Duodenal mucosa (tissue), 2 donors: ENCODE data around the gene ATM.
"Not testable (repeated sequence)": the region's sequence is repeated elsewhere in the genome, so short reads cannot be mapped to it uniquely, and the experiment has no call there.

Experiments
- H3K27ac ChIP-seq: one replicate; pipeline ENCODE4 v1.7.0; 2013; ENCODE audit warnings: low read depth, low read length
- H3K27me3 ChIP-seq, 2 donors: one replicate each; pipeline ENCODE4 v1.7.0; 2013; ENCODE audit warnings: low read length in 2 of 2, control low read depth in 1 of 2; ENCODE audit not compliant: insufficient read depth in 2 of 2, control insufficient read depth in 1 of 2
- H3K36me3 ChIP-seq, 2 donors: one replicate each; pipeline ENCODE4 v1.7.0; 2013; ENCODE audit warnings: low read length in 2 of 2, control low read depth in 1 of 2; ENCODE audit not compliant: insufficient read depth in 2 of 2, control insufficient read depth in 1 of 2
- H3K4me1 ChIP-seq, 2 donors: one replicate each; pipeline ENCODE4 v1.7.0; 2013; ENCODE audit warnings: low read length in 2 of 2, control low read depth in 1 of 2; ENCODE audit not compliant: insufficient read depth in 2 of 2, control insufficient read depth in 1 of 2
- H3K4me3 ChIP-seq, 2 donors: one replicate each; pipeline ENCODE4 v1.7.0; 2013; ENCODE audit warnings: low read length in 2 of 2, low read depth in 1 of 2
- H3K9ac ChIP-seq, 2 donors: one replicate each; pipeline ENCODE4 v1.7.0; 2013; ENCODE audit warnings: low read length in 2 of 2, low read depth in 1 of 2
- H3K9me3 ChIP-seq, 2 donors: one replicate each; pipeline ENCODE4 v1.7.0; 2013; ENCODE audit warnings: low read length in 2 of 2, control low read depth in 1 of 2; ENCODE audit not compliant: control insufficient read depth in 1 of 2

Gene ATM

DNA sequence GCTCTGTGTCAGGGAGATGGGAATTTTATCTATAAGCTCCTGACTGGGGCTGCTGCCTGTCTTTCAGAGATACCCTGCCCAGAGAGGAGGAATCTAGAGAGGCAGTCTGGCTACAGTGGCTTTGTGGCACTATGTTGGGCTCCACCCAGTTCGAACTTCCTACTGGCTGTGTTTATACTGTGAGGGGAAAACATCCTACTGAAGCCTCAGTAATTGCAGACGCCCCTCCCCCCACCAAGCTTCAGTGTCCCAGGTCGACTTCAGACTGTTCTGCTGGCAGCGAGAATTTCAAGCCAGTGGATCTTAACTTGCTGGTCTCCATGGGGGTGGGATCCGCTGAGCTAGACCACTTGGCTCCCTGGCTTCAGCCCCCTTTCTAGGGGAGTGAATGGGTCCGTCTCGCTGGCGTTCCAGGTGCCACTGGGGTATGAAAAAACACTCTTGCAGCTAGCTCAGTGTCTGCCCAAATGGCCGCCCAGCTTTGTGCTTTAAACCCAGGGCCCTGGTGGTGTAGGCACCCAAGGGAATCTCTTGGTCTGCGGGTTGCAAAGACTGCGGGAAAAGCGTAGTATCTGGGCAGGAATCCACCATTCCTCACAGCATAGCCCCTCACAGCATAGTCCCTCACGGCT, 54.2 kb downstream of the ATM start:
- peaks cover 6 to 34% of the 10 kb centered on the region in 2 donors for H3K36me3 ChIP-seq
- H3K4me3 ChIP-seq, H3K4me1 ChIP-seq, H3K9me3 ChIP-seq, H3K27me3 ChIP-seq, H3K27ac ChIP-seq, H3K9ac ChIP-seq: not testable (repeated sequence)

DNA sequence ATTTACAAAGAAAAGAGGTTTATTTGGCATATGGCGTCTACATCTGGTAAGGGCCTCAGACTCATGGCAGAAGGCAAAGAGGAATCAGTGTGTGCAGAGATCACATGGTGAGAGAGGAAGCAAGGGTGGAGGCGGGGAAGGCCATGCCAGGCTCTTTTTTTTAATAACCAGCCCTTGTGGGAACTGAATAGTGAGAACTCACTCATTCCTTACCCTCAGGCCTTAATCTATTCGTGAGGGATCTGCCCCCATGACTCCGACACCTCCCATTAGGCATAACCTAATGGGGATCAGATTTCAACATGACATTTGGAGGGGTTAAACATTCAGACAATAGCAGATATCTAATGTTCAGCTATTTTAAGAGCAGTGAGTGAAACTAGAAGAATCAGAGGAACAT, 55.7 kb downstream of the ATM start:
- Histone ChIP-seq H3K27ac (no peak overlapping the region), H3K36me3 (peaks cover 3 to 33% of the 10 kb centered on the region in 2 donors), H3K27me3 (no peaks in the 10 kb centered on the region), H3K4me3 (no peak overlapping the region), H3K4me1 (no peaks in the 10 kb centered on the region), H3K9me3 (no peaks in the 10 kb centered on the region), H3K9ac (no peak overlapping the region)

DNA sequence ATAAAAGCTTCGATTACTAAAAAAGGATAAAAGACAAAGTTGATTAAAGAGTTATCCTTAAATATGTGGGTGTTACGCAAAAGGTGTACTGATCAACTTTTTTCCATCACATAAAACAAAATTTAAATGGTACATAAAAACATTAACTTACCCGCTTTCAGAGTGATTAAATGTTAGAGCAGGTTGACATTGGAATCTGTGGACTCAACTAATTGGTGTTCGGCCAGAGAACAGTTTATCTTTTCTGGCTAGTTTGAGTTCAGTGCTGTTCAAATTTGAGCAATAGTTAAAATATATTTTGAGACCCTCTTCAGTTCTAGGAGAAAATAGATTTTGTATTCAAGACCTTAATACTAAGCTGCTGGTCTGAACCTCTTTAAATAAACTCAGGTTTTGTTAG, 56.1 kb downstream of the ATM start:
- Histone ChIP-seq H3K4me3 (no peak overlapping the region), H3K27ac (no peak overlapping the region), H3K36me3 (peaks cover 3 to 32% of the 10 kb centered on the region in 2 donors), H3K4me1 (no peaks in the 10 kb centered on the region), H3K9me3 (no peaks in the 10 kb centered on the region), H3K9ac (no peak overlapping the region), H3K27me3 (no peaks in the 10 kb centered on the region)

DNA sequence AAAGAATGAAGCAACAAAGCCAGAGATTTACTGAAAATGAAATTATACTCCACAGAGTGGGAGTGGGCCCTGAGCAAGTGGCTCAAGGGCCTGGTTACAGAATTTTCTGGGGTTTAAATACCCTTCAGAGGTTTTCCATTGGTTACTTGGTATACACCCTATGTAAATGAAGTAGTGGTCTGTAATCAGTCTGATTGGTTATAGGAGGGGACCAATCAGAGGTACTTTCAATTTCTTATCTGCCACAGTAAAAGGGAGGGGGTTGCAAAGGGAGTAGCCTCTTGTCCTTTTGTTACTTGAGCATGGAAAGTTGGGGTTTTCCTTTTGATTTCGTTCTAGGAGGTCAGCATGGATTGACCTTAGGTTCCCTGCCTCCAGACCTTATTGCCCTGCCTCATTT, 63.5 kb downstream of the ATM start:
- Histone ChIP-seq H3K36me3 (peaks cover 6 to 28% of the 10 kb centered on the region in 2 donors), H3K27ac (no peak overlapping the region), H3K4me1 (no peaks in the 10 kb centered on the region), H3K27me3 (no peaks in the 10 kb centered on the region), H3K9me3 (no peaks in the 10 kb centered on the region), H3K4me3 (no peak overlapping the region), H3K9ac (no peak overlapping the region)

DNA sequence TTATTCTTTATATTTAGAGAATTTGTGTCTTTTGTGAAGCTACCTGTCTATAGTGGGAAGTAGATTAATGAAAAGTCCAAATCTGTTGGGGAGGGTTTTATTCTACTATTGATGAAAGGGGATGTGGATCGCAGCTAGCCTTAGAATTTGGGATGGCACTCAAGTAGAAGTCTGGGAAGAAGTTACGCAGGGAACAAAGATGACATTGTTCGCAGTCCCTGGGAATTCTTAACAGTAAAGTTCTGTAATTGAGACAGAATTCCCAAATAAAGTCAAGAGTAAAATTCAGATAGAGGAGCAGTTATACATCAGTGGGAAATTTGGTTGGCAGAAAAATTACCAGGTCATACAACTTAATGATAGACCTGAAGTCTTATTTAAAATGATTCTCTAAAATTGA, 64.1 kb downstream of the ATM start:
- peaks cover 11 to 34% of the 10 kb centered on the region in 2 donors for H3K36me3 ChIP-seq
- H3K27ac ChIP-seq, result no peak overlapping the region

DNA sequence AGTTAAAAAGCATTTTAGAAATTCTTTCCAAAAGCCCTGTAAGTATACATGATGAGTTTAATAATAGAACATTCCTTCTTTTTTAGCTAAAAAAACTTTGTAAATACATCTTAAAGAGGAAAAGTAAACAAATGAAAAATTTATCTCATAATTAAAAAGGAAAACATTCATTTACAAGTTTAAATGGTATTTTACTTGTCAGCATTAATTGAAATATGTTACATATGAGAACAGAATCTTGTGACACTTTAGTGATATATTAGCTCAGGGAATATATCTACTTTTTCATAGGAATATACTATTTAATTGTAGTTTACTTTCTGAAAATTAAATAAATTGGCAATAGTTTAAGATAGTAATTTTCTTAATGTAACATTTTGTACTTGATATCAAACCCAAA, 66.2 kb downstream of the ATM start:
- H3K27ac ChIP-seq, H3K9ac ChIP-seq: not testable (repeated sequence)
- H3K36me3 ChIP-seq, result peaks cover 8 to 32% of the 10 kb centered on the region in 2 donors

More for the DNA sequence above, 64.1 kb downstream of the ATM start:
- Histone ChIP-seq H3K9me3 (no peaks in the 10 kb centered on the region), H3K4me1 (no peaks in the 10 kb centered on the region), H3K9ac (no peak overlapping the region), H3K27me3 (no peaks in the 10 kb centered on the region), H3K4me3 (no peak overlapping the region)

DNA sequence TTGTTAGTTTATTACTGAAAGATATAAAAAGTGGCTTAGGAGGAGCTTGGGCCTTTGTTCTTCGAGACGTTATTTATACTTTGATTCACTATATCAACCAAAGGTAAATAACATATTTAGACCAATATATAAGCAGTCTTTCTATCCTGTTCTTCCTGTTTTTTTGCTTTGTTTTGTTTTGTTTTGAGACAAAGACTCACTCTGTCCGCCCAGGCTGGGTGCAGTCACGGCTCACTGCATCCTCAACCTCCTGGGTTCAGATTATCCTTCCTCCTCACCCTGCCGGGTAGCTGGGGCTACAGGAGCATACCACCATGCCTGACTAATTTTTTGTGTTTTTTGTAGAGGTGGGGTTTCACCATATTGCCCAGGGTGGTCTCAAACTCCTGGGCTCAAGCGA, 66.8 kb downstream of the ATM start:
- Histone ChIP-seq H3K27ac (no peak overlapping the region), H3K4me1 (no peaks in the 10 kb centered on the region), H3K27me3 (no peaks in the 10 kb centered on the region), H3K4me3 (no peak overlapping the region), H3K9ac (no peak overlapping the region), H3K36me3 (peaks cover 5 to 27% of the 10 kb centered on the region in 2 donors), H3K9me3 (no peaks in the 10 kb centered on the region)

More for the DNA sequence above, 66.2 kb downstream of the ATM start:
- not testable (repeated sequence) for H3K9me3 ChIP-seq, H3K4me3 ChIP-seq, H3K4me1 ChIP-seq, H3K27me3 ChIP-seq

DNA sequence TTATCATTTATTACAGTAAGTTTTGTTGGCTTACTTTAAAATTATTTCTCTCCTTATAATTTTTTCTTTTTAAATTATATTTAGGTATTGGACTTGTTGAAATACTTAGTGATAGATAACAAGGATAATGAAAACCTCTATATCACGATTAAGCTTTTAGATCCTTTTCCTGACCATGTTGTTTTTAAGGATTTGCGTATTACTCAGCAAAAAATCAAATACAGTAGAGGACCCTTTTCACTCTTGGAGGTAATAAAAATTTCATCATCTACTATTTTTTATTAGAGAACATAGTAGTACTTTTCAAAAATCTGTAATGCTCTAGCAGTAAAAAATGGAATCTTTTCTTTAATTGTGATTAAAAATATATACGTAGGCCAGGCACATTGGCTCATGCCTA, 70.4 kb downstream of the ATM start:
- Histone ChIP-seq H3K9me3 (no peaks in the 10 kb centered on the region), H3K27me3 (no peaks in the 10 kb centered on the region), H3K36me3 (peaks cover 5 to 28% of the 10 kb centered on the region in 2 donors), H3K4me3 (no peak overlapping the region), H3K9ac (no peak overlapping the region), H3K27ac (no peak overlapping the region), H3K4me1 (no peaks in the 10 kb centered on the region)

DNA sequence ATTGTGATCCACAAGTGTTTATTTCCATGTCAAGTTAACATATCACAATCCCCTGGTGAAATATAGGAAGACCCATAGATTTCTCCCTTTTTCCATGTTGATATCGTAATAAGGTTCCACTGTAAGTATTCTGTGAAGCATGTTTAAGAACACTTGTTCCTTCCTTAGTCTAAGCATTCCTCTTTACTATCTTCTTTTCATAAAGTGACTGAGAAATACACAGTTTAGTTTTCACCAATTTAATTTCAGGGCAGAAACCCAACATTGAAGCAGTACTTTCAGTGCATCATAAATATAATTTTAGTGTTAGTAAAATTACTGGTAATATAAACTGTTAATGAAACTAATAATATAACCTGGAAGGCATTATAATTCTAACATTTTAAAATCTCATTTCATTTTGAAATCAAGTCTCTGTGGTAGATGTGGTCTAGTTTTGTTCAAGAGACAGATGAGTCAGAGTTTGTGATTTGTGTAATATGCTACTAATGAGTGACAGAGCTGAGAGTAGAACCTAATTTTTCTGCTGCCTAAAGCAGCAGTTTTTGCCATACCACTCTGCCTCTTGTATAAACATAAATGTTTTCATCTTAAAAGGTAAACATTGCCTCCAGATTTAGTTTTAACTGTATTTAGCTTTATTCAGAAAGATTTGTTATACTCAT, 79.4 kb downstream of the ATM start:
- H3K4me1 ChIP-seq, result no peaks in the 10 kb centered on the region
- H3K27ac ChIP-seq, result no peak overlapping the region
- no peaks in the 10 kb centered on the region for H3K9me3 ChIP-seq
- H3K36me3 ChIP-seq, result peaks cover 19 to 30% of the 10 kb centered on the region in 2 donors
- no peak overlapping the region for H3K4me3 ChIP-seq
- no peaks in the 10 kb centered on the region for H3K27me3 ChIP-seq
- no peak overlapping the region for H3K9ac ChIP-seq

DNA sequence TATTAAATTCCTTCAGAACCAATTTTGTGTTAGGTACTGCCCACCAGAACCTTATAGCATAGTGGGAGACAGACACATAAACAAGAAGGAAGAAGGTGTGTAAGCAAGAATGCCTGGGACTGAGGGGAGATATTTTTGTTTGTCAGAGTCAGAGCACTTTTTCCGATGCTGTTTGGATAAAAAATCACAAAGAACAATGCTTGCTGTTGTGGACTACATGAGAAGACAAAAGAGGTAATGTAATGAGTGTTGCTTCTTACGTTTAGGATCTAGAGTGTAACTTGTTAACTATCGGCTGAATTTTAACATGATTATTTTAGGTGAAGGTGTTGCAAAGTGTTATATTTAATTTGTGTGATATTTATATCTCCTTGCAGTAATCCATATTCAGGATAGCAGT, 84.9 kb downstream of the ATM start:
- Histone ChIP-seq H3K4me1 (no peaks in the 10 kb centered on the region), H3K27ac (no peak overlapping the region), H3K9ac (no peak overlapping the region), H3K4me3 (no peak overlapping the region), H3K9me3 (no peaks in the 10 kb centered on the region), H3K27me3 (no peaks in the 10 kb centered on the region), H3K36me3 (peaks cover 22 to 26% of the 10 kb centered on the region in 2 donors)
